ENCODE measurements around the gene NPIPA8. TPM values are rescaled to one million over a fixed set of nuclear protein-coding genes. Genes with fewer than 3 reads are reported as not detected.
"Not testable (repeated sequence)": the region's sequence is repeated elsewhere in the genome, so short reads cannot be mapped to it uniquely, and the experiment has no call there.

Gene NPIPA8
- total RNA-seq, result 1.1 TPM

GRCh38 chr16:18336636-18337035 is at the start of gene NPIPA8:
NPIPA8 (minus strand) TSS chr16:18336736; CDS start chr16:18332662, 4,074 bp downstream.
- not testable (repeated sequence) for DNase-seq (ENCODE audit: low read depth in 2 of 3, low spot score in 2 of 3)

- not testable (repeated sequence) for DNase-seq (ENCODE audit: low read depth in 2 of 3, low spot score in 2 of 3)
Measured at GRCh38 chr16:18385285-18385684, 48.7 kb upstream of the NPIPA8 start.

GRCh38 chr16:18384869-18385268 is 48.3 kb upstream of the NPIPA8 start:
- not testable (repeated sequence) for DNase-seq (ENCODE audit: low read depth in 2 of 3, low spot score in 2 of 3)

GRCh38 chr16:18384098-18384636 is 47.6 kb upstream of the NPIPA8 start:
- not testable (repeated sequence) for DNase-seq (ENCODE audit: low read depth in 2 of 3, low spot score in 2 of 3)

GRCh38 chr16:18382696-18383095 is 46.2 kb upstream of the NPIPA8 start:
- not testable (repeated sequence) for DNase-seq (ENCODE audit: low read depth in 2 of 3, low spot score in 2 of 3)

GRCh38 chr16:18347742-18348141 is 11.2 kb upstream of the NPIPA8 start:
- not testable (repeated sequence) for DNase-seq (ENCODE audit: low read depth in 2 of 3, low spot score in 2 of 3)

GRCh38 chr16:18346993-18347392 is 10.5 kb upstream of the NPIPA8 start:
- DNase-seq (ENCODE audit: low read depth in 2 of 3, low spot score in 2 of 3), result not testable (repeated sequence)

- not testable (repeated sequence) for DNase-seq (ENCODE audit: low read depth in 2 of 3, low spot score in 2 of 3)
Measured at GRCh38 chr16:18344634-18345033, 8.1 kb upstream of the NPIPA8 start.

GRCh38 chr16:18341986-18342385 is 5.5 kb upstream of the NPIPA8 start:
- not testable (repeated sequence) for DNase-seq (ENCODE audit: low read depth in 2 of 3, low spot score in 2 of 3)

- DNase-seq (ENCODE audit: low read depth in 2 of 3, low spot score in 2 of 3), result not testable (repeated sequence)
Measured at GRCh38 chr16:18341417-18341960, 5.0 kb upstream of the NPIPA8 start.

- not testable (repeated sequence) for DNase-seq (ENCODE audit: low read depth in 2 of 3, low spot score in 2 of 3)
Measured at GRCh38 chr16:18339210-18339609, 2.7 kb upstream of the NPIPA8 start.

GRCh38 chr16:18311811-18312210 is 24.7 kb downstream of the NPIPA8 start:
- DNase-seq (ENCODE audit: low read depth in 2 of 3, low spot score in 2 of 3), result not testable (repeated sequence)

- DNase-seq (ENCODE audit: low read depth in 2 of 3, low spot score in 2 of 3), result not testable (repeated sequence)
Measured at GRCh38 chr16:18309159-18309558, 27.4 kb downstream of the NPIPA8 start.

- not testable (repeated sequence) for DNase-seq (ENCODE audit: low read depth in 2 of 3, low spot score in 2 of 3)
Measured at GRCh38 chr16:18307241-18307640, 29.3 kb downstream of the NPIPA8 start.

GRCh38 chr16:18306066-18306465 is 30.5 kb downstream of the NPIPA8 start:
- not testable (repeated sequence) for DNase-seq (ENCODE audit: low read depth in 2 of 3, low spot score in 2 of 3)

GRCh38 chr16:18303059-18303706 is 33.4 kb downstream of the NPIPA8 start:
- not testable (repeated sequence) for DNase-seq (ENCODE audit: low read depth in 2 of 3, low spot score in 2 of 3)

GRCh38 chr16:18297714-18298113 is 38.8 kb downstream of the NPIPA8 start:
- not testable (repeated sequence) for DNase-seq (ENCODE audit: low read depth in 2 of 3, low spot score in 2 of 3)

GRCh38 chr16:18296931-18297330 is 39.6 kb downstream of the NPIPA8 start:
- not testable (repeated sequence) for DNase-seq (ENCODE audit: low read depth in 2 of 3, low spot score in 2 of 3)

GRCh38 chr16:18294371-18294770 is 42.2 kb downstream of the NPIPA8 start:
- DNase-seq (ENCODE audit: low read depth in 2 of 3, low spot score in 2 of 3), result not testable (repeated sequence)

- not testable (repeated sequence) for DNase-seq (ENCODE audit: low read depth in 2 of 3, low spot score in 2 of 3)
Measured at GRCh38 chr16:18293337-18293956, 43.1 kb downstream of the NPIPA8 start.

GRCh38 chr16:18290959-18291358 is 45.6 kb downstream of the NPIPA8 start:
- not testable (repeated sequence) for DNase-seq (ENCODE audit: low read depth in 2 of 3, low spot score in 2 of 3)
